HuH-7 (cell line): ENCODE measurements around the gene TPI1.
"Not testable (repeated sequence)": the region's sequence is repeated elsewhere in the genome, so short reads cannot be mapped to it uniquely, and the experiment has no call there.

Source experiments
- DNase-seq: peaks from one replicate; pipeline ENCODE4 v3.0.0; 2011; ENCODE audit warnings: low spot score

The TPI1 gene

DNA sequence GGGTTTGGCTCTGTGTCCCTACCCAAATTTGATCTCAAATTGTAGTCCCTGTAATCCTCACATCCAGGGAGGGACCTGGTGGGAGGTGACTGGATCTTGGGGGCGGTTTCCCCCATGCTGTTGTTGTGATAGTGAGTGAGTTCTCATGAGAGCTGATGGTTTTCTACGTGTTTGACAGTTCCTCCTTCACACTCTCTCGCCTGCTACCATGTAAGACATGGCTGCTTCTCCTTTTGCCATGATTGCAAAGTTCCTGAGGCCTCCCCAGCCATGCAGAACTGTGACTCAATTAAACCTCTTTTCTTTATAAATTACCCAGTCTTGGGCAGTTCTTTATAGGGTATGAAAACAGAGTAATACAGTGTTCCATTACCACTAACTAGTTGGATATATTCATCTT is 27.0 kb downstream of the TPI1 start:
- DNase-seq: no peak

DNA sequence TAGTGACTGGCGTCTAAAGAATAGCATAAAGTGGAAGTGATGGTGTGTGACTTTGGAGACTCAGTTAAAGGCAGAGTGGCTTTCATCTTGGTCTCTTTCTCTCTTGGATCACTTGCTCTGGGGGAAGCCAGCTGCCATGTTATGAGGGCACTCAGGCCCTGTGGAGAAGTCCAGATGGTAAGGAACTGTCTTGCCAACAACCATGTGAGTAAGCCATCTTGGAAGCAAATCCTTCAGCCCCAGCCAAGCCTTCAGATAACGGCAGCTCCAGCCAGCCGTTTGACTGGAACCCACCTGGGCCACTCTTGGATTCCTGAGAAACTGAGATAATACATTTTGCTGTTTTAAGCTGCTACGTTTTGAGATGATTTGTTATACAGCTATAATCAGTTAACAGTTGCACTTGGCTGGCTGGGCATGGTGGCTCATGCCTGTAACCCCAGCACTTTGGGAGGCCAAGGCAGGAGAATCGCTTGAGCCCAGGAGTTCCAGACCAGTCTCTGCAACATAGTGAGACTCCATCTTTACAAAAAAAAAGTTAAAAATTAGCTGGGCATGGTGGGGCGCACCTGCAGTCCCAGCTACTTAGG is 29.6 kb downstream of the TPI1 start:
- no peak for DNase-seq

DNA sequence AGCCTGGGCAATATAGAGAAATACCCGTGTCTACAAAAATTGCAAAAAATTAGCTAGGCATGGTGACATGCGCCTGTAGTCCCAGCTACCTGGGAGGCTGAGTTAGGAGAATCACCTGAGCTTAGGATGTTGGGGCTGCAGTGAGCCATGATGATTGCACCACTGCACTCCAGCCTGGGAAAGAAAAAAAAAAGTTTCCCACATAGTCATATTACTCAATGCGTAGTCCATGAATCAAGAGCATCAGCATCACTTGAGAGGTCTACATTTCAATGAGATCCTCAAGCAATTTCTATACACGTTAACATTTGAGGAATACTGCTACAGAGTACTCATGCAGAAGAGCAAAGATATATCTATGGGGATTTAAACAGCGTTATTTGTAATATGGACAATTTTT is 32.1 kb downstream of the TPI1 start:
- no peak for DNase-seq

DNA sequence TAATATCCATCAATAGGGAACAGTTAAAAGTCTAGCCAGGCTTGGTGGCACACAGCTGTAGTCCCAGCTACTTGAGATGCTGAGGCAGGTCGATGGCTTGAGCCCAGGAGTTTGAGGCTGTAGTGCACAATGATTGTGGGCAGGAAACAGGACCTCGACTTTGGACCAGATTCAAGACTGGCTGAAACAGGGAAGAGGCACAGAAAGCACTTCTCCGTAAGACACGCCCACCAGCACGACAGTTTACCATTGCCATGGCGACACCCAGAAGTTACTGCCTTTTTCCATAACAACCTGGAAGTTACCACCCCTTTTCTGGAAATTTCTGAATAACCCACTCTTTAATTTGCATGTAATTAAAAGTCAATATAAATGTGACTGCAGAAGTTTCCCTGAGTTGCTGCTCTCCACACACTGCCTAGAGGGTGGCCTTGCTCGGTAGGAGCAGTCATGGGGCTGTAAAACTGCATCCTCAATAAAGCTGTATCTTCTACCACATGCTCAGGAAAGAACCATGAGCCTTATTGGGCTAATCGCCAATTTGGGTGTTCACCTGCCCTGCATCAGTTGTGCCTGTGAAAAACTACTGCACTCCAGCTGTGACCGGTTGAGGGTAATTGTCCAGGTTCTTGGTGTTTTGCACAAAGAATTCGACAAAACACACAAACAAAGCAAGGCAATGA is 32.6 kb downstream of the TPI1 start:
- no peak for DNase-seq

DNA sequence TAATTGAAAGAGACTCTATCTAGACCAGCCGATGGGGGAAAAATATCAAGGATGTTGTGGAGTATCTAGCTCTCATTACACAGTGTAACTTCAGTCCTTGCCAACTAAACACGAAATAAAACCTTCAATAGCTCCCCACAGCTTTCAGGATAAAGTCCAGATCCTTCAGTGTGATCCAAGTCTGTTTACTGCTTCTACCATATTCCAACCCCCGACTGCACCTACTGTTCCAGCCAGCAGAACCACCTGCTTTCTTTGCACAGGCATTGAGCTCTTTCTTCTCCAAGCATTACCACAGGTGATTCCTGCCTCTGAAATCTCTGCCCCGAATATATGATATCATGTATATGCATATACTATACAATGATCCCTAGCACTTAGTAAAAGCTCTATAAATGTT is 35.1 kb downstream of the TPI1 start:
- DNase-seq: no peak

DNA sequence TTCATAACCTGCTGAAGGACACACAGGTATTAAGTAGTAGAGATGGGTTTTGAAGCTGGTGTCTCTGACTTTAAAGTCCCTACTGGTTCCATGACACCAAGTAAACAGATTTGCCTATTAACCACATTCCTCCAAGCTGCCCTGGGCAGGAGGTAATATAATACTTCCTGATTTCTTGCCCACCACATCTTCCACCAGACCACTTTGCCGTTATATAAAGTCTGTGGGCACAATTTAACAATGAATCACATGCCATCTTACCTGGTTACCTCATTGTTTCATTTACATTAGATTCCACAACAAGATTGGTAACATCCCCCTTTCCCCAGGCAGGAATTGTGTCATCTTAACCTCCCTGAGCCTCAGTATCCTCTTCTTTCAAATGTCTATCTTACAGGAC is 36.4 kb downstream of the TPI1 start:
- DNase-seq: no peak

DNA sequence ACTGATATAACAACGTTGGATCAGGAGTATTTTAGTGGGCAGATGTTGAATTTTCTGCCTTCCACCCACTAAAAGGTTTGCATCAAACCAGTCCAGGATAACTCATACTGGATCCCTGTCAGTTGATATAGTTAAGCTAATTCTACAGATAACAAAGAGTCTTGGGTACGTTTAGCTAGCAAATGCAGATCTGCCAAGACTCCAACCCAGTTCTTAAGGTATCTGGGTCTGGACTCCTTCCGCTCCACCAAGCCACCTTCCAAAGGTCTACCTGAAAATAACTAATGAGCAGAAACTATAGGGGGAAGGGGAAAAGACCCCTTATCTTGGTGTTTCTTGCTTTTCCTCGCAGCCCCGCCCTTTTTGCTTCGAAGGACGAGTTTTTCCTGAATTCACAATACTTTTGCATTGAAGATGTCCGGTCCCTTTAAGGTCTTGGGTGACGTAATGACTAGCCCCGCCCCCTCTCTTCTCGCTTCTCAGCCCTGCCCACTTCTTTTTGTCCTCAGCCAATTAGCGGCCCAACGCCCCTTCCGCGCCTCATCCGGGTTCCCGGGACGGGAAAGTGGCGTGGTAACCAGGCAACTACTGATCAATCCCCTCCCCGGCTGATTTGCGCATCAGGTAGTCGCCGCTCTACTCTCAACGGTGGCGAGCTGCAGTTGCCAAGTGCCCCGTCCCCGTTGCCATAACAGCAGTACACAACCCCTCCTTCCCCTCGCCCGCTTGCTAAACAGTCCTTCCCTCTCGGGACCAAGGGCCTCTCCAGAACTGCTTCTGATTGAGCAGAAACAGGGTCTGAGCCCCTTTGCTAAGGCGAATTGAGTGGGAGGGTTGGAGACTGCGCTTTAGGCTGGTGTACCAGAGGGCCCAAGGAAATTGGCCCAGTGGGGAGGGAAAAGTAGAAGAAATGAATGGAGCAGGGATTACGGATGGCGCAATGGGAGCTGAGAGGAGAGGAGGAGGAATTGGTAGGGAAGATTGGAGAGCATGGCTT is 37.2 kb downstream of the TPI1 start, which contains the start of gene LRRC23:
Gene LRRC23, plus strand, starts transcription at position 543 of the 997 bp plus-strand sequence. CDS start 812 bp downstream, outside the sequence.
- peak; percentile 82 for DNase-seq

DNA sequence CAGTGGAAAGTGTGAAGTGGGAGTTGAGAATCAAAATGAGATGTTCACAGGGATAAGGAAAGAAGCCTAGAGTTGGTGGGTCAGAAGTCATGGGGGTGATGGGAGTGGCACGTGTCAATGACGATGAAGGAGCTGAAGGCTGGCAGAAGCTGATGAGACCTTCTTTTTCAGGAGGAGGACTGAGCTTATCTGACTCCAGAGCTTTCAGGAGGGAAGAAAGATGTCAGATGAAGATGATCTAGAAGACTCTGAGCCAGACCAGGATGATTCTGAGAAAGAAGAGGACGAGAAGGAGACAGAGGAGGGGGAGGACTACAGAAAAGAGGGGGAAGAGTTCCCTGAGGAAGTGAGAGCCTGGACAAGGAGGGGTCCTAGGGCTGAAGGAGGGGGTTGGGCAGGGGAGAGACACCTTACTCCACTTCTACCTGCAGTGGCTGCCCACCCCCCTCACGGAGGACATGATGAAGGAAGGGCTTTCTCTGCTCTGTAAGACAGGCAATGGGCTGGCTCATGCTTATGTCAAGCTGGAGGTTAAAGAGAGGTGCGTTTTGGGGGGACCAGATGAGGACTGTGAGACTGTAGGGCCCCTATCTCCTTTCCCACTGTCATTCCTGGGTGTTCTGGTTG is 38.2 kb downstream of the TPI1 start:
- no peak for DNase-seq

DNA sequence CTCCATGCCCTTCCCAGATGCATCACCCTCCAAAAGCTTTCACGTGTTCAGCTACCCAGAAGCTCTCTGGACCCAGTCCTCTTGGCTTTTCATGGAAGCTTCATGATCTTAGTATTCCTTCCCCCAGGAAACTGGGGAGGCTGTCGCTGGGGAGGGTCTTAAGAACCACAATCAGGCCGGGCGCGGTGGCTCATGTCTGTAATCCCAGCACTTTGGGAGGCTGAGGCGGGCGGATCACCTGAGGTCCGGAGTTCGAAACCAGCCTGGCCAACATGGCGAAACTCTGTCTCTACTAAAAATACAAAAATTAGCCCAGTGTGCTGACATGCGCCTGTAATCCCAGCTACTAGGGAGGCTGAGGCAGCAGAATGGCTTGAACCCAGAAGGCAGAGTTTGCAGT is 40.8 kb downstream of the TPI1 start:
- not testable (repeated sequence) for DNase-seq

DNA sequence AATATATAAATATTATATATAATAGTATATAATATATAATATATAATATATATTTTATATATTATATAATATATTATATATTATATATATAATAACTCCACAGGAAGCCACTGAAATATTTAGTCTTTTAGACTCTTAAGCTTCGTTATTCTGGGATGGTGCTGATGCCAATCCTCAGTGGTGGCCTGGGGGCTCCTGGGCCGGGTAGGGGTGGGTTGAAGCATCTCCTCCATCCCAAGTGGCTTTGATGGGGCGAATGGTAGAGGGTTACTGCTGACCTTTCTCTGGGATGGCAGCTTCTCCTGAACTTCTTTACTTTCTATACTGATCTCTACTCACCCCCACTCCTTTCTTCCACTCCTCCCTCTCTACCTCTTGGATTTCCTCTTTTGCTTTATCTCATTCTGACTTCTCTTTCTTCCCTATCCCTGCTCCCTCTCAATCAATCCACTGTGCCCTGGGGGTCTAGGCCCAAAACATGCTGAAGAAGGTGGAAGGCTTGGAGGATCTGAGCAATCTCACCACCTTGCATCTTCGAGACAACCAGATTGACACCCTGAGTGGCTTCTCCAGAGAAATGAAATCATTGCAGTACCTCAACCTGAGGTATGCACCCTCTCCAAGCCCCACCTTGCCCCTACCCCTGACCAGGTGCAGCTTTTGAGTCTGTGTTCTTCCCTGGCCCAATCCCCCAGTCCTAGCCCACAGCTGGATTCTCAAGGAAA is 42.3 kb downstream of the TPI1 start:
- DNase-seq: no peak

DNA sequence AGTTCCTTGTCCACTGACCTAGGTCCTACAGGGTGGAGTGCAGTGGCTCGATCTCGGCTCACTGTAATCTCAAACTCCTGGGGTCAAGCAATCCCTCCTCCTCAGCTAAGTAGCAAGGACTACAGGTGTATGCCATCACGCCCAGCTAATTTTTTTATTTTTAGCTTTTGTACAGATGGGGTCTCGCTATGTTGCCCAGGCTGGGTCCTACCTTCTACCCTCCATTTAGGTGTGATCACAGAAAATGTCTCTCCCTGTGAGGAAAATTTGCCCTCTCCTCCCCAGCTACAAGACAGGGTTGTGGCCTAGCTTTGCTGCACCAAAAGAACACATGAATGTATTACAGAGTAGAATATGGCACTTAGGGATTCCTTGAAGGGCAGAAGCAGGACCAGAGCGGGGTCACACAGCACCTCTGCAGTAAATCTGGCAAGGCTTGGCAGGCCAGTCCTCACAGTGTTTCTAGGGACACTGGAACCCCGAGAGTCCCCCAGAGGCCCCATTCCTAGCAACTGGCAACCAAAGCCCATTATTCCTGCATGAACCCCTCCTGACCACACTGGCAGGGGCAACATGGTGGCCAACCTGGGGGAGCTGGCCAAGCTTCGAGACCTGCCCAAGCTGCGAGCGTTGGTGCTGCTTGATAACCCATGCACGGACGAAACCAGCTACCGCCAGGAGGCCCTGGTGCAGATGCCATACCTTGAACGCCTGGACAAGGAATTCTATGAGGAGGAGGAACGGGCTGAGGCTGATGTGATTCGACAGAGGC is 45.0 kb downstream of the TPI1 start:
- no peak for DNase-seq

DNA sequence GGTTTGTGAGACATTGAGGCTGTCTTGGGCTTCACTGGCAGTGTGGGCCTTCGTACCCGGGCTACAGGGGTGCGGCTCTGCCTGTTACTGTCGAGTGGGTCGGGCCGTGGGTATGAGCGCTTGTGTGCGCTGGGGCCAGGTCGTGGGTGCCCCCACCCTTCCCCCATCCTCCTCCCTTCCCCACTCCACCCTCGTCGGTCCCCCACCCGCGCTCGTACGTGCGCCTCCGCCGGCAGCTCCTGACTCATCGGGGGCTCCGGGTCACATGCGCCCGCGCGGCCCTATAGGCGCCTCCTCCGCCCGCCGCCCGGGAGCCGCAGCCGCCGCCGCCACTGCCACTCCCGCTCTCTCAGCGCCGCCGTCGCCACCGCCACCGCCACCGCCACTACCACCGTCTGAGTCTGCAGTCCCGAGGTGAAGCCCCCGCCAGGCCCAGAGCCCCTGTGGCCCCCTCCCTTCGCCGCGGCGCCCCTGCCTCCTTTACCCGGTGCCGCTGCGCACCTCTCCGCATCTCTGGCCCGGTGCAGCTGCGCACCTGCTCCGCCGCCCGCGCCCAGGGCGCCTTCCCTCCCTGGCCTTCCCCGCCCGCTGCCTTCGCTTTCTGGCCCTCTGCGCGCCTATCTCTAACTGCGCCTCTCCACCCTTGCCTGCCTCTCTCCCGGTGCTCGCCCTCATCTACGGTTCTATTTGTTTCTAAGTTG is 47.1 kb downstream of the TPI1 start, which contains the start of gene ENO2:
Gene ENO2, plus strand, starts transcription at position 335 of the 701 bp plus-strand sequence. CDS start 1,253 bp downstream, outside the sequence.
- DNase-seq: no peak

DNA sequence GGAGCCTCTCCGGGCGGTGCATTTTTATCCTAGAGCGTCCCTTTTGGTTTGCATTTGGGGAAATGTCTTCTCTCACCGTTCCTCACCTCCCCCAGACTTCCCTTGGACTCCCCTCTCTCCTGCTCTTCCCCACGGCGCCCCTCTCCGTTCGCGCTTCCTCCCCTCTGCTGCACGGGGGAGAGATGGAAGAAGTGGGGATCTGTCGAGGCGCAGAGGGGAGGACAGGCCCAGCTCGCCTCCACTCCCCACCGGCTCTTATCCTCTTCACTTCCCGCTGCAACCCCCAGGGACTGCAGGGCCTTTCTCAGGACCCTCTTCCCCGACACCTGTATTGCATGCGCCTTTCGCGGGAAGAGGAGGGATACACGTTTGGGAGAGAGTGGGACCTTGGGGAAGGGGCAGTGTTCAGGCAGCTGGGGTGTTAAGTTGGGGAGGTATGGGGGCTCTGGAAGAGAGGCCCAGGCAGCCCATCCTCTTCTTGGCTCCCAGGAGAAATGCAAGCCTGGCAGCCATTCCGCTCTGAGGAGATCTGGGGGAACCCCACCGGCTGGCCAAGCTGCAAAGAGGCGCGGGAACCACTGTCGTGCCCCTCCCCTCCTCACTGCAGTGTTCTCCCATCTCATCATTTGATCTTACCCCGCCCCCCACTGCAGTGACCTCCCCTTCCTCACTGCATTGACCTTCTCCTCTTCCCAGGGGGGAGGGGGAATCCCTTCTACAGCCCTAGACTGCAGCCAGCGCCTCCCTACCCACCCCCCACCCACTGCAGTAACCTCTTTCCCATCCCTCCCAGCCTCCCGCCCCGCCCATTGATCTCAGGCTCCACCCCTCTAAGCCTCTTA is 47.8 kb downstream of the TPI1 start:
- DNase-seq: no peak

DNA sequence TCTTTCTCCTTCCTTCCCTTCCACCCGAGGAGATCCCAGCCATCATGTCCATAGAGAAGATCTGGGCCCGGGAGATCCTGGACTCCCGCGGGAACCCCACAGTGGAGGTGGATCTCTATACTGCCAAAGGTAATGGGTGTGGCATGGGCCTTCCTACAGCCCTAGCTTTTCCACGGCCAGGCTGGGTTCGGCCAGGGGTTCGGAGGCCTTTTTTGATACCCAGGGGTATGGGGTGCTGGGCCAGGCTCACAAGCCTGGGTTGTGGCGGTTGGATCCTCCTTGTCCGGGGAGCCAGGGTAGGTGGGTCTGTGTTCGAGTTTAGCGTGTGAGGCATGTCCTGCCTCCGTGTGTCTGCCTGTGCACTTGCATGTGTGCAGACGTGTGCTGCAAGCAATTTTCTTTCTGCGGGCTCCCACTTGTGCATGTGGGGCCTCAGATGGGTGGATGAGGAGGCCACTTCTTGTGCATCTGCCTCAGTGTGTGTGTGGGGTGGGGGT is 48.5 kb downstream of the TPI1 start:
- DNase-seq: no peak

DNA sequence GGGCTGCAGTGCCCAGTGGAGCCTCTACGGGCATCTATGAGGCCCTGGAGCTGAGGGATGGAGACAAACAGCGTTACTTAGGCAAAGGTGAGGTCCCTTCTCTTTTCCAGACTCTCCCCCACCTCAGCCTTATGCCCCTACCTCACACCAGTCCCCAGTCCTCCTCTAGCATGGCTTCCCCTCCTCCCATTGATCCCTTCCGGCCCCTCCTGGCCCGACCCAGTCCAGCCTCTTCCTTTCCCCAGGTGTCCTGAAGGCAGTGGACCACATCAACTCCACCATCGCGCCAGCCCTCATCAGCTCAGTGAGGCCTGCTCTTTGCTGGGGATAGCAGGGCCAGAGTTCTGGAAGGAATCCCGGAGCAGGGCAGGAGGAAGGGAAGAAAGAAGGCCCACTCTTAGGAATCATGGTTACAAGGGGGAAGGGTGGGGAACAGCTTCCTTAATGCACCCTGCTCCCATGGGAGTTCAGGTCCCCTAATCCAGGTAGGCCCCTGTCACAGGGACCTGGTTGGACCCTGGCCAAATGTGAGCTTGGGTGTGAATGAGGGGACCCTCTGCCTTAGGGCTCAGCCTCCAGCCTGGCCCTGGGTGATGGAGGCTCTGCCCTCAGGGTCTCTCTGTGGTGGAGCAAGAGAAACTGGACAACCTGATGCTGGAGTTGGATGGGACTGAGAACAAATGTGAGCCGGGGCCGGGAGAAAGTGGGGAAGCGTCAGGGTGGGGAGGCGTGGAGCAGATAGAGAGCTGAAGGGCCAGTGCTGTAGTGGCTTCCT is 49.3 kb downstream of the TPI1 start:
- DNase-seq: no peak

DNA sequence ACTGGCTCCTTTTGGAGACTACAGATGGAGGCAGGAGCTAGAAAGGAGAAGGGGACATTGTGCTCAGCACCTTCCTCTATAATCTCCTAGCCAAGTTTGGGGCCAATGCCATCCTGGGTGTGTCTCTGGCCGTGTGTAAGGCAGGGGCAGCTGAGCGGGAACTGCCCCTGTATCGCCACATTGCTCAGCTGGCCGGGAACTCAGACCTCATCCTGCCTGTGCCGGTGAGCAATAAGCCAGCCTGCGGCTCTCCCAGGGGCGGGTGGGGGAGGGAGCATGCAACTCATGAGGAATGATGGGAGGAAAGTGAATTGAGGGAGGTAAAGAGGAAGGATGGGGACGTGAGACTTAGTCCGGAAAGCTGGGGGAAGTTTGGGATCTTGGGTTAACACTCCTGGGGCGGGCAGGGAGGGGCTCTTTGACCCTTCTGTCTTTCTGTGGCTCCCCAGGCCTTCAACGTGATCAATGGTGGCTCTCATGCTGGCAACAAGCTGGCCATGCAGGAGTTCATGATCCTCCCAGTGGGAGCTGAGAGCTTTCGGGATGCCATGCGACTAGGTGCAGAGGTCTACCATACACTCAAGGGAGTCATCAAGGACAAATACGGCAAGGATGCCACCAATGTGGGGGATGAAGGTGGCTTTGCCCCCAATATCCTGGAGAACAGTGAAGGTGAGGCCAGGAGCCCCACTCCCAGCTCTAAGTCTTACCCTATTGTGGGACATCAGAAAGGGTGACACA is 50.3 kb downstream of the TPI1 start:
- no peak for DNase-seq

DNA sequence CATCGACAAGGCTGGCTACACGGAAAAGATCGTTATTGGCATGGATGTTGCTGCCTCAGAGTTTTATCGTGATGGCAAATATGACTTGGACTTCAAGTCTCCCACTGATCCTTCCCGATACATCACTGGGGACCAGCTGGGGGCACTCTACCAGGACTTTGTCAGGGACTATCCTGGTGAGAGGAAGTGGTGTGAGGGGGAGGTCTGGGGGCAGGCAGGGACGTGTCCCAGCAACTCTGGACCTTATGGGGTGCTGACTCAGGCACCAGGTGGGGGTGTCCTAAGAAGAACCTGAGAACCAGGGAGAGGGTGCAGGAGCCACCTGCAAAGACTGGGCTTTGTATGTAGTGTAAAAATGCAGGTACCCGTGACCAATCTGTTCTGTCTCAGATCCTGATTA is 52.3 kb downstream of the TPI1 start:
- DNase-seq: no peak
